ENCODE data around the gene BLM.
"Not testable (repeated sequence)": the region's sequence is repeated elsewhere in the genome, so short reads cannot be mapped to it uniquely, and the experiment has no call there.

BLM gene

GRCh38 chr15:90822204-90822955 lies 105.2 kb downstream of the BLM start:
- DNase-seq, result no peak

GRCh38 chr15:90823455-90823974 lies 106.4 kb downstream of the BLM start:
- DNase-seq, result no peak

- not testable (repeated sequence) for DNase-seq
These were observed 108.2 kb downstream of the BLM start for GRCh38 chr15:90825115-90825899.

- not testable (repeated sequence) for DNase-seq
These were observed 109.2 kb downstream of the BLM start for GRCh38 chr15:90826206-90826885.

- no peak for DNase-seq
These were observed 109.8 kb downstream of the BLM start for GRCh38 chr15:90826886-90827435.

- no peak for DNase-seq
These were observed 111.0 kb downstream of the BLM start for GRCh38 chr15:90828111-90828510.

- DNase-seq, result no peak
These were observed 112.0 kb downstream of the BLM start for GRCh38 chr15:90829126-90829525.

- DNase-seq, result peak in 1 of 5 donors; percentile 98
These were observed 112.8 kb downstream of the BLM start for GRCh38 chr15:90829942-90830440.

GRCh38 chr15:90834626-90835025 lies 117.5 kb downstream of the BLM start:
- no peak for DNase-seq

- no peak for DNase-seq
These were observed 119.2 kb downstream of the BLM start for GRCh38 chr15:90836296-90836871.

GRCh38 chr15:90837094-90837493 lies 119.9 kb downstream of the BLM start:
- DNase-seq, result peak in 1 of 5 donors; percentile 69

GRCh38 chr15:90838139-90838538 lies 121.0 kb downstream of the BLM start:
- peak; percentile 60 to 95 (median 76) for DNase-seq

- DNase-seq, result no peak
These were observed 121.4 kb downstream of the BLM start for GRCh38 chr15:90838544-90838943.

GRCh38 chr15:90839187-90840071 lies 122.3 kb downstream of the BLM start:
- DNase-seq, result no peak

- DNase-seq, result no peak
These were observed 123.2 kb downstream of the BLM start for GRCh38 chr15:90840157-90840855.

GRCh38 chr15:90840954-90841353 lies 123.8 kb downstream of the BLM start:
- no peak for DNase-seq

- DNase-seq, result no peak
These were observed 127.5 kb downstream of the BLM start for GRCh38 chr15:90844696-90845095.

GRCh38 chr15:90845201-90845949 lies 128.2 kb downstream of the BLM start:
- DNase-seq, result peak in 1 of 5 donors; percentile 88

GRCh38 chr15:90849424-90849823 lies 132.3 kb downstream of the BLM start:
- DNase-seq, result not testable (repeated sequence)

- peak in 2 of 5 donors; percentile 17 to 90 for DNase-seq
These were observed 134.0 kb downstream of the BLM start for GRCh38 chr15:90851114-90851513.

Data from T-helper 1 cell (primary cell).